HG02678 (cell line): ENCODE data around the gene CEP170.
"Not testable (repeated sequence)": the region's sequence is repeated elsewhere in the genome, so short reads cannot be mapped to it uniquely, and the experiment has no call there.

ENCODE experiments used
- ATAC-seq: cut with Tn5 transposase; IDR thresholded peaks from one replicate; pipeline ENCODE4 v1.9.1; 2021; ENCODE audit warnings: mild to moderate bottlenecking, moderate library complexity; ENCODE audit not compliant: unreplicated experiment

Gene CEP170

DNA sequence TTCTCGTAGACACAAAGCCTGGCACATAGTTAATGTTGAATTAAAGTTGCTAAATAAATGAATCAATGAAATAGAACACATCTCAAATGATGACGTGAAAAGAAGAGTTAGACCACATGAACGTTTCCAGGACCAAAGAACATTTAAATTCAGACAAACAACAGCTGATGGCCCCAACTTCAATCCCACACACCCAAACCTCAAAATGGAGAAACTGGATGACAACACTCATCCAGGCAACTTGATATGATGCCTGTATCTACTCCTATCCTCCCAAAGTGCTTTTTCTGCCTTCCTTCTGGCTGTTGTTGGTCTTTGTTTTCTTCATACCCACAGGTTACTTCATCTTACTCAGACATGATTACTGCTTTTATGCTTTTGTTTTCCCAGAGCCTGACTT is 71.9 kb downstream of the CEP170 start:
- ATAC-seq, result not testable (repeated sequence)

- ATAC-seq, result no peak
Measured at GRCh38 chr1:243179720-243180119, 75.4 kb downstream of the CEP170 start.

DNA sequence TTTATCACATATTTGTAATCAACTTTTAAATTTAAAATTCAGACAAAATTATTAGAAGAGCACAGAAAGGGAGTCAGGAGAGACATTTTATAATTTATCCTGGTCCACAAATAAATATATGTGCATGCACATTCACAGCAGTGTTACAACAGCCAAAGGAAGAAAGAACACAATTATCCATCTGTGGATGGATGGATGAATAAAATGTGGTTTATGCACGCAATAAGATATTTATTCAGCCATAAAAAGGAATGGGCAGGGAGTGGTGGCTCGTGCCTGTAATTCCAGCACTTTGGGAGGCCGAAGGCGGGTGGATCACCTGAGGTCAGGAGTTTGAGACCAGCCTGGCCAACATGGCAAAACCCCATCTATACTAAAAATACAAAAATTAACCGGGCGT is 77.3 kb downstream of the CEP170 start:
- not testable (repeated sequence) for ATAC-seq

DNA sequence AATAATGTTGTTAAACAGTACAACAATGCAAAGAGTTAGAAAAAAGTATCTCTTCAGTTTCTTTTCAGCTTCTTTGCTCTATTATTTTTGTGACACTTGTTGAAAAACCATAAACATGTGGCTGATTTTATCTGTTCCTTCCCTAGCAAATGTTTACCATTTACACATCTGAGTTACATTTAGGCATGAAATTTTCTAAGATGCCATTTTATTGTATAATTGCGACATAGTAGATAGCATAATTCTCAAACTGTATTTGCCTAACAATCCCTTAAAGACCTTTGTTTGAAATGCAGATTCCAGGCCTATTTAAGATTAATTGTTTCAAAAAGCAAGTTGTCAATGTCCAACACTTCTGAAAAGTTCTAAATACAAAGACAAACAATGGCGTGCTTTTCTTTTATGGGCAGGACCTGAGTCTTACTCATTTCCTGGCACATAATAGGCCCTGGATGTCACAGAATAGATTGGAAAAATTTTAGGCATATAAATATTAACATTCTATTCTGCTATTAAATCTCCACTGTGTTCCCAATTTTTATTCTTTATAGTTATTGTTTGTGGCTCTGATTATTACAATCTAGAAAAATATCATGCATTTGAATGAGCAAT is 81.2 kb downstream of the CEP170 start:
- ATAC-seq, result not testable (repeated sequence)

GRCh38 chr1:243164911-243165310 is 90.2 kb downstream of the CEP170 start:
- not testable (repeated sequence) for ATAC-seq

DNA sequence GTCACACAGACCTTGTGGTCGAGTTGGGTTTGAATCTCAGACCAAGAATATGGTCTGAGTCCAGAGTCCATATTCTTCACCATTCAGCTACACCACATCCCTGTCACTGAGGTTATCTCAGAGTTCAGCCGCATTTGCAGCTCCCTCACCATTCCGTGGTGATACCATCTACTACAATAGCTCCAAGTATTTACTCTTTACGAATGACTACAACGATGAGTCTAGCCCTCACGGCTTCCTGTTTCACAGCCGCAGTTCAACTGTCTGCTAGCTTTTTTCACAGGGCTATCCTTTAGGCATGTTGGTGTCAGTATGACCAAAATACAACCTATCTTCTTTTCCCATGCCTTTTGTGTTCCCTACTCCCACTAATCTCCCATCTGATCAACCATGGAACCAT is 104.2 kb downstream of the CEP170 start:
- not testable (repeated sequence) for ATAC-seq

- not testable (repeated sequence) for ATAC-seq
Measured at GRCh38 chr1:243149120-243149519, 106.0 kb downstream of the CEP170 start.

- ATAC-seq, result not testable (repeated sequence)
Measured at GRCh38 chr1:243147351-243147750, 107.7 kb downstream of the CEP170 start.

GRCh38 chr1:243140498-243140897 is 114.6 kb downstream of the CEP170 start:
- not testable (repeated sequence) for ATAC-seq

GRCh38 chr1:243122876-243123409 is 132.1 kb downstream of the CEP170 start:
- not testable (repeated sequence) for ATAC-seq

- not testable (repeated sequence) for ATAC-seq
Measured at GRCh38 chr1:243121939-243122338, 133.1 kb downstream of the CEP170 start.

DNA sequence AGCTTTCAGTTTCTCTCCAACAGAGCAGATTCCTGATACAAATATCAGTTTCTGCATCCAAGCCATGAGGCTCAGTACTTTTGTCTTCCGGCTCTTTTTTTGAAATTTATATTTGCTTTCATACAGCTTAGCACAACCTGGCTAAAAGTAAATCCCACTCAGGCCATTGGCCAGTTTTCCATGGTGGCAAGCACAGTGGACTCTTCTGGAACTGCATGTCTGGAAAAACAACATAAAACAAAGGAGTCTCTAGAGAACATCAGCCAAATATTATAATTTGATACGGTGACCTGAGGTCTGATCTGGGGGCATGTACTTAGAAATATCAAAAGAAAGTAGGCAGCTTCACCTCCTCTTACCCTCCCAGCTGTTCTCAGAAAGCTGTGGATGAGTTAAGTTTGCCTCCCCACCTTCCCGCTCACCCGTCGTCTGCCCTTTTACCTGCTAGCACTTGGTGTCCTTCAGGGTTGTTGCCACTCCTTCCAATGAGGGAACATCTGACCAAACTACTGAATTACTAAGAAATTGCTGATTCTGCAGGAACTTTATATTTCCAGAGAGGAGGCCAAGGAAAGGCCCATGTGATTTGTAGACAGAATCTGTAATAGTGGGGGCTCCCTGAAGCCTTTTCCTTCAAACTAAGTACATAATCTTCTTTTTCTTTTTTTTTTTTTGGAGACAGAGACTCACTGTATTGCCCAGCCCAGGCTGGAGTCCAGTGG is 136.3 kb downstream of the CEP170 start:
- ATAC-seq, result not testable (repeated sequence)

GRCh38 chr1:243116187-243116586 is 138.9 kb downstream of the CEP170 start:
- not testable (repeated sequence) for ATAC-seq

DNA sequence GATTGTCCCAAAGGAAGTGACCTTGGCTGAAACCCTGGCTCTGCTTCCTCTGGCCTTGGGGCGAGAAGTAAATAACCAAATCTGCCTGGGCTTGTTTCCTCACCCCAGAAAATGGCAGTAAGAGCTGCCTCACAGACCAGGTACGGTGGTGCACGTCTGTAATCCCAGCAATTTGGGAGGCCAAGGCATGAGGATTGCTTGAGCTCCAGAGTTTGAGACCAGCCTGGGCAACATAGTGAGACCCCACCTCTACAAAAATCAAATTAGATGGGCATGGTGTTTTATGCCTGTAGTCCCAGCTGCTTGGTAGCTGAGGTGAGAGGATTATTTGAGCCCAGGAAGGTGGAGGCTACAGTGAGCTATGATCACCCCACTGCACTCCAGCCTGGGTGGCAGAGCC is 140.3 kb downstream of the CEP170 start:
- not testable (repeated sequence) for ATAC-seq

DNA sequence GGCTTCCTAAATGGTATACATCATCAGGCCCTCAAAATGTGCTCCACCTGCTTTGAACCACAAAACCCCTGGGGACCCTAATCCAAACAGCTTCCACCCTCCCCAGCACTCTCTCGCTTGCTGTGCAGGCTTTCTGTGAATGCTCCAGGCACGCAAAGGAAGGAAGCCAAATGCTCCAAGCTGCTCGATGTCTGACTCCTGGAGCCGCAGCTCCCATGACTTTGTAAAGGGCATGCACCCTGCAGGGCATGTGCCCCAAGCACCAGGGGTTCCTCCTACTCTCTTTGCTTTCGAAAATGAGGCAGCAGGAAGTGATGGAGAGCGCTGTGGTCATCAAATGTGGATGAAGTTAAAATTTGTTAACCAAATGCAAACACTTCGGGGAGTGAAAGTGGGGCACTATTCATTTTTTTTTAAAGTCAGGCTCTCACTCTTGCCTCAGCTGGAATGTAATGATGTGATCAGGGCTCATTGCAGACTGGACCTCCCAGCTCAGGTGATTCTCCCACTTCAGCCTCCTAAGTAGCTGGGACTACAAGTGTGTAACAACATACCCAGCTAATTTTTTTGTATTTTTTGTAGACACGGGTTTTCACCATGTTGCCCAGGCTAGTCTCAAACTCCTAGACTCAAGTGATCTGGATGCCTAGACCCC is 140.9 kb downstream of the CEP170 start:
- peak; percentile 96 for ATAC-seq

DNA sequence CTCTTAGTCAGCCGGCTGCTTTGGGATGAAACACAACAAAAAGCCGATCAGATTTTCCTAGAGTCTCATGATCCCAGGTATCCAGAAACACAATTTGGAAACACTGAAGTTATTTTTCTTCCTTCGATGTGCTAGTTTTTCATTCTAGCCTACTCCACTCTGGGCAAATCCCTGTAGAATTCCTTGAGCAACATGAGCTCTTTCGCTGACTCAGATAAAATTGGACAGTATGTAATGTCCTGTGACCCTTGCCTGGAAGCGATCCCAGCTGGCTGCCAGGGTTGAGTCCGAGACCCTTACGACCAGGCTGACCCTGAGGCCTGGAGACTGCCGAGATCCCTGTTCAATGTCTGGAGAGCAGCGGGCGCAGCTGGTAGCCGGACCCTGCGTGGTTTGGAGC is 147.9 kb downstream of the CEP170 start:
- not testable (repeated sequence) for ATAC-seq

- not testable (repeated sequence) for ATAC-seq
Measured at GRCh38 chr1:243105652-243106332, 149.3 kb downstream of the CEP170 start.

- ATAC-seq, result not testable (repeated sequence)
Measured at GRCh38 chr1:243105104-243105503, 150.0 kb downstream of the CEP170 start.

DNA sequence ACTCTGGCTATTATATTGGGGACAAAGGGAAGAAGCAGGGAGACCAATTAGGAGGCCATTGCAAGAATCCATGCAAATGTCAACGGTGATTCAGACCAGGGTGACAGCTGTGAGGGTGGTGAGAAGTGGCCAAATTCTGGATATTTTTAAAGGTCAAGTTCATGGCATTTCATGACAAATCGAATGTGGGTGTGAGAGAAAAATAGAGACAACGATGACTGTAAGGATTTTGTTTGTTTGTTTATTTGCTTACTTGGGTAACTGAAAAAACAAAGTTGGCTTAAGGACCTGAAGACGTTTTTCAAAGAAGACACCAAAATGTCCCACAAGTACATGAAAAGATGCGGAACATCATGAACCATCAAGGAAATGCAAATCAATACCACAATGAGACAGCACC is 150.6 kb downstream of the CEP170 start:
- not testable (repeated sequence) for ATAC-seq

DNA sequence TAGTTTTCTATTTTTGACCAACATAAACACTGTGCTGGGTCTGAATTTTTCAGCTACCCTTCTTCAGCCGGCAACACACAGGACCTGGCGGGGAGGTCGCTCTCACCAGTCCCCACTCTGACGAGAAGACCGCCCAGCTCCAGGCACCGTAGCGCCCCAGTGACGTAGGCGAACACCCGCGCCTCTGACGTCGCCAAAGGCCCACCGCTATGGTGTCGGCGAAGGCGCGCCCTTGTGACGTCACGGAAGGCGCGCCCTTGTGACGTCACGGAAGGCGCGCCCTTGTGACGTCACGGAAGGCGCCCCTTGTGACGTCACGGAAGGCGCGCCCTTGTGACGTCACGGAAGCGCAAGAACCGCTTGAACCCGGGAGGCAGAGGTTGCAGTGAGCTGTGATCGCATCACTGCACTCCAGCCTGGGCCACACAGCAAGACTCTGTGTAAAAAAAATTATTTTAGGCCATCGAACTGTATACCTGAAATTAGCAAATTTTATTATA is 153.5 kb downstream of the CEP170 start:
- ATAC-seq, result peak; percentile 96

GRCh38 chr1:243087368-243087767 is 167.7 kb downstream of the CEP170 start:
- not testable (repeated sequence) for ATAC-seq
